H9 (cell line): ENCODE measurements around the gene ENDOV. TPM values are rescaled to one million over a fixed set of nuclear protein-coding genes. Genes with fewer than 3 reads are reported as not detected.

Experiments
- DNase-seq: peaks from one replicate; pipeline ENCODE4 v3.0.0-alpha.2; 2017
- H2AFZ ChIP-seq: one replicate; pipeline ENCODE4 v1.6.1; 2013; ENCODE audit warnings: mild to moderate bottlenecking, low read length, control low read depth, moderate library complexity
- H2AK5ac ChIP-seq: 2 replicates; pipeline ENCODE4 v1.6.1; 2013; ENCODE audit warnings: low read length, control low read depth, mixed read lengths; ENCODE audit not compliant: insufficient read length
- H2BK120ac ChIP-seq: one replicate; pipeline ENCODE4 v1.6.1; 2013; ENCODE audit warnings: low read depth, mild to moderate bottlenecking, low read length, control low read depth, inconsistent platforms; ENCODE audit not compliant: poor library complexity, severe bottlenecking
- H2BK12ac ChIP-seq: 2 replicates; pipeline ENCODE4 v1.6.1; 2013; ENCODE audit warnings: low read length, control low read depth, mixed read lengths, low read depth; ENCODE audit not compliant: insufficient read length
- H2BK15ac ChIP-seq: 2 replicates; pipeline ENCODE4 v1.6.1; 2013; ENCODE audit warnings: low read depth, low read length, control low read depth
- H2BK20ac ChIP-seq: one replicate; pipeline ENCODE4 v1.6.1; 2013; ENCODE audit warnings: low read depth, mild to moderate bottlenecking, low read length, control low read depth, inconsistent platforms; ENCODE audit not compliant: poor library complexity, severe bottlenecking
- H2BK5ac ChIP-seq: 2 replicates; pipeline ENCODE4 v1.6.1; 2013; ENCODE audit warnings: low read length, control low read depth, mixed read lengths; ENCODE audit not compliant: insufficient read length
- H3K14ac ChIP-seq: 2 replicates; pipeline ENCODE4 v1.6.1; 2013; ENCODE audit warnings: low read length, control low read depth; ENCODE audit not compliant: insufficient read depth
- H3K18ac ChIP-seq: 2 replicates; pipeline ENCODE4 v1.6.1; 2013; ENCODE audit warnings: low read depth, mild to moderate bottlenecking, mixed read lengths, low read length, control low read depth; ENCODE audit not compliant: insufficient read length
- H3K23ac ChIP-seq: 2 replicates; pipeline ENCODE4 v1.6.1; 2013; ENCODE audit warnings: low read length, control low read depth, mixed read lengths, low read depth; ENCODE audit not compliant: insufficient read length
- H3K23me2 ChIP-seq: 2 replicates; pipeline ENCODE4 v1.6.1; 2013; ENCODE audit warnings: low read depth, mild to moderate bottlenecking, mixed read lengths, low read length, control low read depth; ENCODE audit not compliant: insufficient read length, poor library complexity, severe bottlenecking
- H3K27ac ChIP-seq: 2 replicates; pipeline ENCODE4 v1.5.1; 2013; ENCODE audit warnings: low read length, control low read depth, mixed read lengths, low read depth; ENCODE audit not compliant: insufficient read length
- H3K27me3 ChIP-seq: 2 replicates; pipeline ENCODE4 v1.6.1; 2013; ENCODE audit warnings: low read length, control low read depth, inconsistent platforms; ENCODE audit not compliant: insufficient read depth
- H3K4ac ChIP-seq: 2 replicates; pipeline ENCODE4 v1.6.1; 2013; ENCODE audit warnings: low read depth, mild to moderate bottlenecking, control low read depth, inconsistent platforms, low read length, moderate library complexity
- H3K4me1 ChIP-seq: 2 replicates; pipeline ENCODE4 v1.6.1; 2013; ENCODE audit warnings: low read length, control low read depth, inconsistent platforms; ENCODE audit not compliant: insufficient read depth
- H3K4me2 ChIP-seq: 2 replicates; pipeline ENCODE4 v1.6.1; 2013; ENCODE audit warnings: low read length, control low read depth, mixed read lengths; ENCODE audit not compliant: insufficient read length, insufficient read depth
- H3K56ac ChIP-seq: 2 replicates; pipeline ENCODE4 v1.6.1; 2013; ENCODE audit warnings: low read depth, mild to moderate bottlenecking, mixed read lengths, low read length, control low read depth; ENCODE audit not compliant: insufficient read length
- H3K79me1 ChIP-seq: 2 replicates; pipeline ENCODE4 v1.6.1; 2013; ENCODE audit warnings: low read depth, mild to moderate bottlenecking, moderate library complexity, low read length, control low read depth, inconsistent platforms; ENCODE audit not compliant: insufficient read depth, poor library complexity, severe bottlenecking
- H3K79me2 ChIP-seq: 2 replicates; pipeline ENCODE4 v1.6.1; 2013; ENCODE audit warnings: low read length, control low read depth, inconsistent platforms; ENCODE audit not compliant: insufficient read depth
- H3K9ac ChIP-seq: 2 replicates; pipeline ENCODE4 v1.6.1; 2013; ENCODE audit warnings: low read length, control low read depth, mixed read lengths; ENCODE audit not compliant: insufficient read length; ENCODE audit errors: extremely low read depth
- H3K9me3 ChIP-seq: one replicate; pipeline ENCODE4 v1.6.1; 2013; ENCODE audit warnings: low read depth, low read length, inconsistent platforms; ENCODE audit not compliant: control insufficient read depth
- H3T11ph ChIP-seq: one replicate; pipeline ENCODE4 v1.6.1; 2013; ENCODE audit warnings: mild to moderate bottlenecking, low read length, control low read depth, inconsistent platforms
- H4K20me1 ChIP-seq: one replicate; pipeline ENCODE4 v1.6.1; 2013; ENCODE audit not compliant: control insufficient read depth, insufficient read length, insufficient read depth
- H4K5ac ChIP-seq: 2 replicates; pipeline ENCODE4 v1.6.1; 2013; ENCODE audit warnings: low read depth, mild to moderate bottlenecking, mixed read lengths, low read length, control low read depth; ENCODE audit not compliant: insufficient read length
- H4K8ac ChIP-seq: replicated peaks from 2 replicates; pipeline ENCODE4 v1.6.1; 2013; ENCODE audit warnings: low read length, control low read depth, mixed read lengths, low read depth; ENCODE audit not compliant: insufficient read length
- H4K91ac ChIP-seq: 2 replicates; pipeline ENCODE4 v1.6.1; 2013; ENCODE audit warnings: low read depth, mild to moderate bottlenecking, moderate library complexity, mixed read lengths, low read length, control low read depth; ENCODE audit not compliant: insufficient read length
- H3K27ac Mint-ChIP-seq, 3 experiments: 2 replicates in 2 of 3; 3 replicates in 1 of 3; pipeline ENCODE4 v1.8.0; 2020 to 2021; ENCODE audit warnings: mixed read lengths in 3 of 3, mild to moderate bottlenecking in 1 of 3, moderate library complexity in 1 of 3
- H3K27me3 Mint-ChIP-seq: 2 replicates; pipeline ENCODE4 v1.8.0; 2021; ENCODE audit warnings: low read depth, mild to moderate bottlenecking, moderate library complexity, mixed read lengths
- H3K36me3 Mint-ChIP-seq, 3 experiments: 2 replicates in 2 of 3; 3 replicates in 1 of 3; pipeline ENCODE4 v1.8.0; 2020 to 2021; ENCODE audit warnings: low read depth in 3 of 3, mixed read lengths in 3 of 3; ENCODE audit not compliant: insufficient read depth in 1 of 3
- H3K4me1 Mint-ChIP-seq, 2 experiments: 2 replicates each; pipeline ENCODE4 v1.8.0; 2020; ENCODE audit warnings: mixed read lengths in 2 of 2
- H3K4me3 Mint-ChIP-seq, 2 experiments: 2 replicates in 1 of 2; 3 replicates in 1 of 2; pipeline ENCODE4 v1.8.0; 2020 to 2021; ENCODE audit warnings: mild to moderate bottlenecking in 2 of 2, mixed read lengths in 2 of 2, moderate library complexity in 1 of 2
- H3K9me3 Mint-ChIP-seq, 2 experiments: 2 replicates in 1 of 2; 3 replicates in 1 of 2; pipeline ENCODE4 v1.8.0; 2020; ENCODE audit warnings: mild to moderate bottlenecking in 2 of 2, mixed read lengths in 2 of 2, moderate library complexity in 1 of 2
- CTCF ChIP-seq: fragments of 200-600 bp; sonication (generic); conservative IDR thresholded peaks from 3 replicates; pipeline ENCODE4 v1.8.0; 2021; ENCODE audit warnings: antibody characterized with exemption, mild to moderate bottlenecking
- WGBS: extraction: QIAGEN DNeasy Blood & Tissue Kit; methylation state at CpG from one replicate; pipeline ENCODE4 v1.1.7; 2013; ENCODE audit warnings: missing lambda C conversion rate, low lambda C conversion rate, mixed read lengths; ENCODE audit not compliant: insufficient read length; ENCODE audit errors: extremely low coverage; 5-methylcytosine and 5-hydroxymethylcytosine counted together
- total RNA-seq: library from RNA; stranded (reverse); gene quantifications from 2 replicates; pipeline ENCODE4 v1.2.1, GENCODE V29; 2021

Gene ENDOV
- total RNA-seq, 1 experiment from 2014 or later, result 17.1 TPM

GRCh38 chr17:80384078-80384960 is 30.6 kb upstream of the ENDOV start:
- H3K36me3 Mint-ChIP-seq, result peaks cover 14 to 78% (median 74%) of the 10 kb centered on the region in 3 experiments; a peak in 6 of 7 replicates
- Histone ChIP-seq H2BK20ac (no peak overlapping the region), H3K79me2 (no peaks in the 10 kb centered on the region), H4K5ac (no peak overlapping the region), H2BK120ac (no peak overlapping the region), H2BK12ac (no peak overlapping the region), H3K79me1 (no peaks in the 10 kb centered on the region), H3K27ac (no peak overlapping the region), H3K4me2 (no peak overlapping the region), H3K56ac (no peak overlapping the region), H3K23me2 (no peaks in the 10 kb centered on the region), H2BK15ac (no peak overlapping the region), H3K14ac (no peak overlapping the region), H4K8ac (no peak overlapping the region), H3T11ph (no peak overlapping the region), H3K4me1 (no peaks in the 10 kb centered on the region), H3K9ac (no peak overlapping the region), H4K20me1 (no peaks in the 10 kb centered on the region), H3K23ac (no peak overlapping the region), H3K4ac (no peak overlapping the region), H2AK5ac (no peak overlapping the region), H2BK5ac (no peak overlapping the region), H4K91ac (no peak overlapping the region), H3K27me3 (no peaks in the 10 kb centered on the region), H3K18ac (no peak overlapping the region), H2AFZ (no peak overlapping the region), H3K9me3 (no peaks in the 10 kb centered on the region)
- no peak for DNase-seq
- no CpG with 5 or more reads among the region's 24 CpGs for WGBS
- TF ChIP-seq CTCF, result no peak
- no peaks in the 10 kb centered on the region for H3K9me3 Mint-ChIP-seq
- peaks cover 0 to 6% of the 10 kb centered on the region in 2 experiments; a peak in 1 of 4 replicates for H3K4me1 Mint-ChIP-seq
- no peak overlapping the region for H3K27ac Mint-ChIP-seq
- H3K4me3 Mint-ChIP-seq, result no peak overlapping the region
- H3K27me3 Mint-ChIP-seq, result no peaks in the 10 kb centered on the region
